HG03520 (cell line): ENCODE measurements around the gene CR1L.
"Not testable (repeated sequence)": the region's sequence is repeated elsewhere in the genome, so short reads cannot be mapped to it uniquely, and the experiment has no call there.

Experiments used
- ATAC-seq: cut with Tn5 transposase; IDR thresholded peaks from one replicate; pipeline ENCODE4 v1.9.1; 2021; ENCODE audit warnings: mild to moderate bottlenecking, moderate library complexity; ENCODE audit not compliant: unreplicated experiment

CR1L gene

GRCh38 chr1:207644852-207645634 lies at the start of gene CR1L:
CR1L (plus strand) TSS chr1:207645133; CDS start chr1:207645234, 101 bp downstream.
- ATAC-seq: peak; percentile 88

GRCh38 chr1:207603777-207604176 lies 41.2 kb upstream of the CR1L start:
- no peak for ATAC-seq

- ATAC-seq: no peak
Observed at GRCh38 chr1:207605444-207606361, 39.2 kb upstream of the CR1L start.

- no peak for ATAC-seq
Observed at GRCh38 chr1:207606362-207606755, 38.6 kb upstream of the CR1L start.

GRCh38 chr1:207612762-207613161 lies 32.2 kb upstream of the CR1L start:
- no peak for ATAC-seq

GRCh38 chr1:207619871-207620542 lies 24.9 kb upstream of the CR1L start:
- peak; percentile 78 for ATAC-seq

GRCh38 chr1:207620543-207620893 lies 24.4 kb upstream of the CR1L start:
- no peak for ATAC-seq

GRCh38 chr1:207625504-207626071 lies 19.3 kb upstream of the CR1L start:
- ATAC-seq: not testable (repeated sequence)

- ATAC-seq: no peak
Observed at GRCh38 chr1:207626972-207627337, 18.0 kb upstream of the CR1L start.

GRCh38 chr1:207627496-207627895 lies 17.4 kb upstream of the CR1L start:
- ATAC-seq: no peak

GRCh38 chr1:207628776-207629175 lies 16.2 kb upstream of the CR1L start:
- ATAC-seq: no peak

GRCh38 chr1:207631137-207631536 lies 13.8 kb upstream of the CR1L start:
- ATAC-seq: no peak

GRCh38 chr1:207633226-207633625 lies 11.7 kb upstream of the CR1L start:
- ATAC-seq: no peak

- ATAC-seq: not testable (repeated sequence)
Observed at GRCh38 chr1:207633699-207634289, 11.1 kb upstream of the CR1L start.

- ATAC-seq: not testable (repeated sequence)
Observed at GRCh38 chr1:207634293-207634692, 10.6 kb upstream of the CR1L start.

- not testable (repeated sequence) for ATAC-seq
Observed at GRCh38 chr1:207635569-207636186, 9.3 kb upstream of the CR1L start.

GRCh38 chr1:207638487-207639145 lies 6.3 kb upstream of the CR1L start:
- not testable (repeated sequence) for ATAC-seq

- not testable (repeated sequence) for ATAC-seq
Observed at GRCh38 chr1:207639362-207639761, 5.6 kb upstream of the CR1L start.

- no peak for ATAC-seq
Observed at GRCh38 chr1:207644166-207644851, 624 bp upstream of the CR1L start.
